GM12864 (cell line): Measurements from ENCODE around the gene SLC38A10.

Experiments
- DNase-seq: peaks from one replicate; pipeline ENCODE4 v3.0.0-alpha.2; 2011; ENCODE audit warnings: low read depth
- H3K4me3 ChIP-seq: 2 replicates; pipeline ENCODE4 v1.5.1; 2011; ENCODE audit warnings: mild to moderate bottlenecking, low read depth, low read length, control low read depth
- TF ChIP-seq, protein P1 (sequence below): IDR thresholded peaks from 2 replicates; pipeline ENCODE4 v1.5.1; 2011; ENCODE audit warnings: low read depth, mild to moderate bottlenecking, moderate library complexity, low read length, control low read depth, inconsistent platforms; ENCODE audit errors: missing control alignments

Gene SLC38A10

DNA sequence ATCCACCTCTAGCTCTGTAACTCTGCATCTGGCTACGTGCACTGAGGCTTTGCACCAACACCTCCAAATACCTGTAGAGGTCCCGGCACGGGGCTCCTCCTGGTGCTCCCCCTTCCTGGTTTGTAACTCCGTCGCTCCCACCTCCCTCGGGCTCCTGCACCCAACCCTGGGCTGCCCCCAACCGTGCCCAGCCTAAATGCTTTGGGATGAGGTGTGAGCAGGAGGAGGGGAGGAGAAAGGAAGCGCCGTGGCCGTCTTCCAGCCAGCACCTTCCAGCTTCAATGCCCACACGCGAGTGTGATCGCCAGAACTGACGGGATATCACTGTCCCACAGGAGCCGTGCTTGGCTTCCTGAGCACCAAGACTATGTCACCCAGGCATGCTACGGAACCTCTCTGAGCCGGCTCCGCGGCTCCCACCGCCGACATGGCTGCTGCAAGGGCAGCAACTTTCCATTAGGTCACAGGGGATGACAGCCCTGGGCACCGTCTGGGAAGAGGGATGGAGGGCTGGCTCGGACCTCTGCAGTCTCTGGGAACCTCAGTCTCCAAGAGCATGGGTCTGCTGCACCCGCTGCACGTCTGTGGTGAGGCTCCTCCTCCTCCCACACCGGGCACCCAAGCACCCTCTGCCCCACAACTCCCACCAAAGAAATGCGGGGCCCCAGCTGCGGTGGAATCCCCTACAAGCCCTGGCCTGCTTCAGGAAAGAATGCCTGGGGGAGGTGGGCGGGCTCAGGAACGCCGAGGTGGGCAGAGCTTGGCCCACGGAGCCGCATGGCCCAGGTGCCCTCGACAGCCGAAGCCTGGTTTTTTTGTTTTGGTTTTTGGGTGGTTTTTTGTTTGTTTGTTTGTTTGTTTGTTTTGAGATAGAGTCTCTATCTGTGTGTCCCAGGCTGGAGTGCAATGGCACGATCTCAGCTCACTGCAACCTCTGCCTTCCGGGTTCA lies 6.4 kb upstream of the SLC38A10 start:
- no peak for DNase-seq
- H3K4me3 ChIP-seq = no peak overlapping the region
- TF ChIP-seq, protein P1, sequence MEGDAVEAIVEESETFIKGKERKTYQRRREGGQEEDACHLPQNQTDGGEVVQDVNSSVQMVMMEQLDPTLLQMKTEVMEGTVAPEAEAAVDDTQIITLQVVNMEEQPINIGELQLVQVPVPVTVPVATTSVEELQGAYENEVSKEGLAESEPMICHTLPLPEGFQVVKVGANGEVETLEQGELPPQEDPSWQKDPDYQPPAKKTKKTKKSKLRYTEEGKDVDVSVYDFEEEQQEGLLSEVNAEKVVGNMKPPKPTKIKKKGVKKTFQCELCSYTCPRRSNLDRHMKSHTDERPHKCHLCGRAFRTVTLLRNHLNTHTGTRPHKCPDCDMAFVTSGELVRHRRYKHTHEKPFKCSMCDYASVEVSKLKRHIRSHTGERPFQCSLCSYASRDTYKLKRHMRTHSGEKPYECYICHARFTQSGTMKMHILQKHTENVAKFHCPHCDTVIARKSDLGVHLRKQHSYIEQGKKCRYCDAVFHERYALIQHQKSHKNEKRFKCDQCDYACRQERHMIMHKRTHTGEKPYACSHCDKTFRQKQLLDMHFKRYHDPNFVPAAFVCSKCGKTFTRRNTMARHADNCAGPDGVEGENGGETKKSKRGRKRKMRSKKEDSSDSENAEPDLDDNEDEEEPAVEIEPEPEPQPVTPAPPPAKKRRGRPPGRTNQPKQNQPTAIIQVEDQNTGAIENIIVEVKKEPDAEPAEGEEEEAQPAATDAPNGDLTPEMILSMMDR = no peak

DNA sequence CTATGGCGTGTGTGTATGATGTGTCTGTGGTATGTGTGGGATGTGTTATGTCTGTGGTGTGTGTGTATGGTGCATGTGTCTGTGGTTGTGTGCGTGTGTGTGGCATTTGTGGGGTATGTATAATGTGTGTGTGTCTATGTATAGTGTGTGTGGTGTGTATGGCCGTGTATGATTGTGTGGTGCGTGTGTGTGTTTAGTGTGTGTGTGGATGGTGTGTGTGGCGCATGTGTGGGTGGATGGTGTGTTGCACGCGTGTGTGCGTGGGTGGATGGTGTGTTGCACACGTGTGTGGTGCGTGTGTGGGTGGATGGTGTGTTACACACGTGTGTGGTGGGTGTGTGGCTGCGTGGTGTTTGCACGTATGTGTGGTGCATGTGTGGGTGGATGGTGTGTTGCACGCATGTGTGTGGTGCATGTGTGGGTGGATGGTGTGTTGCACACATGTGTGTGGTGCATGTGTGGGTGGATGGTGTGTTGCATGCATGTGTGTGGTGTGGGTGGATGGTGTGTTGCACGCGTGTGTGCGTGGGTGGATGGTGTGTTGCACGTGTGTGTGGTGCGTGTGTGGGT lies 5.6 kb upstream of the SLC38A10 start:
- TF ChIP-seq, protein P1 = no peak
- DNase-seq = no peak
- H3K4me3 ChIP-seq = no peak overlapping the region

DNA sequence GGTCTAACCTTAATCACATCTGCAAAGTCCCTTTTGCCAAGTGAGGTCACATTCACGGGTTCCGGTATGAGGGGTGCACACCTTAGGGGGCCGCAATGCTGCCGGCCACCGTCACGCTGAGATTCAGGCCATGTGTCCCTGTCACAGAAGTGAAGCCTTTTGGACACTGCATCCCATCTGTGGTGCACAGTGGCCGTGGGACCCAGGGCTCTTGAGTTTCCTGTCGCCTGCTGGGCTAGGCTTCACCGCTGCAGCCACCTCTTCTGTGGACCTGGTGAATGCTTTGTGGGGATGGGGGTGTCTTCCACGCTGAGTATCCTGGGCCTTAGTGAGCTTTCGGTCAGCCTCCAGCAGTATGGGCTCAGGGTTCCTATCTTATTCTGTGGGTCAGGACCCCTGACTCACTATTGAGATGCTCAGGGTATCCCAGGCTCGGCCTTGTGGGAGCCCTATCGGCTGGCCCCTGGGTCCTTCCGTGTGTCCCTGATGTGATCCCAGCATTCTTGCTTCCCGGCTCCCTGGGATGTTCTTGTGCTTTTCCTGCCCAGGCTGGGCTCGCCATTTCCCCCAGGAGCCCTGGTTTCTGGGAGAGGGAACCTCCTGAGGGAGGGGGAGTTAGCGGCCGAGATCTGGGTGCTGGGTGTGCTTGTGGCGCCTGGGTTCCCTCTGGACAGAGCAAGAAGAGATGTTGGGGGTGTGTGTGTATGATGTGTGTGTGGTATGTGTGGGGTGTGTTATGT lies 4.9 kb upstream of the SLC38A10 start:
- H3K4me3 ChIP-seq = no peak overlapping the region
- TF ChIP-seq, protein P1 = no peak
- no peak for DNase-seq

DNA sequence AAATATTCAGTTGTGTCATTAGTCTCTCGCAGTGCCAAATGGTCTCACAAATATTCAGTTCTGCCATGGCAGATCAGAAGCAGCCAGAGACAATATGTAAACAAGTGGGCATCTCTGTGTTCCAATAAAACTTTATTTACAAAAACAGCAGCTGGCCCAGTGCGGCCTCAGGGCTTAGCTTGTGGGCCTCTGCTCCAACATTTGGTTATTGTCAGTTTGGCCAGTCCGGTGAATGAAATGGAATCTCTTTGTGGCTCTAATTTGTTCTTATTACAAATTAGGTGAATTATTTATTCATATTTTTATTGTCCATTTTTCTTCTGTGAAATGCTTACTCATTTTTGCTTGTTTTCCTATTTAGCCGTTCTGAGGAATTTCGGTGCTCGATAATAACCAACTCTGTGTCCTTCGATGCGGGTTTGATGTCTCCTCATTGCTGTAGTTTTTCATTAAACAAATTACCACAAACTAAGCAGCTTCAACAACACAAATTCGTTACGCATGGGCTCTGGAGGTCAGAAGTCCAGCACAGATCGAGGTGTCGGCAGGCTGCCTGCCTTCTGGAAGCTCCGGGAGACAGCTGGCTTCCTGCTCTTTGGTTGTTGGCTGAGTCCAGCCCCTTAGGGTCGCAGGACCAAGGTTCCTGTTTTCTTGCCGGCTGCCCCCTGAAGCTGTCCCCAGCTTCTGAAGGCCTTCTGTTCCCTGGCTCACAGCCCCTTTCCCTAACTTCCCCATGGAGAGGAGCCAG lies 4.1 kb upstream of the SLC38A10 start:
- H3K4me3 ChIP-seq = no peak overlapping the region
- TF ChIP-seq, protein P1 = no peak
- DNase-seq = no peak

DNA sequence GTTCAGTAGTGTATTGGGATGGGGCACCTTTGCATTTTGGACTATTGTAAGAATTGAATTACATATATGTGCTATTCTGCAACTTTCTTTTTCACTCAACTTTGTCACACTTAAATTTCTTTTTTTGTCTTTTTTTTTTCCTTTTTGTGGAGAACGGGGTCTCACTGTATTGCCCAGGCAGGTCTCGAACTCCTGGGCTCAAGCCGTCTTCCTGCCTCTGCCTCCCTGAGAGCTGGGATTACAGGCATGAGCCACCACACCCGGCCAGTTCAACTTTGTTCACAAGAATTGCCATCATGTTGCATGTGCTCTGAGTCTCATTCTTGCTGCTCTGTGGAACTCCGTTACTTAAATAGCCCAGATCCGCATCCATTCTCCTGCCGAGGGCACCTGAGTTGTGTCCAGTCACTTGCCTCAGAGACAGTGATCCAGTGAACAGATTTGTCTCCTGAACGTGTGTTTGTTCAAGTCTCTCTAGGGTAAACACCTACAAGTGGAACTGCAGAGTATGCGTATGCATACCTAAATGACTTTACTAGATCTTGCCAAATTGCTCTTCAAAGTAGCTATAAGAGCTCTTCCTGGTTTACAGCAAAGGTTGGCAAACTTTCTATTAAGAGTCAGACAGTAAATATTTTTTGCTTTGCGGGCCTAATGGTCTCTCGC lies 3.4 kb upstream of the SLC38A10 start:
- no peak for DNase-seq
- TF ChIP-seq, protein P1 = no peak
- no peak overlapping the region for H3K4me3 ChIP-seq

DNA sequence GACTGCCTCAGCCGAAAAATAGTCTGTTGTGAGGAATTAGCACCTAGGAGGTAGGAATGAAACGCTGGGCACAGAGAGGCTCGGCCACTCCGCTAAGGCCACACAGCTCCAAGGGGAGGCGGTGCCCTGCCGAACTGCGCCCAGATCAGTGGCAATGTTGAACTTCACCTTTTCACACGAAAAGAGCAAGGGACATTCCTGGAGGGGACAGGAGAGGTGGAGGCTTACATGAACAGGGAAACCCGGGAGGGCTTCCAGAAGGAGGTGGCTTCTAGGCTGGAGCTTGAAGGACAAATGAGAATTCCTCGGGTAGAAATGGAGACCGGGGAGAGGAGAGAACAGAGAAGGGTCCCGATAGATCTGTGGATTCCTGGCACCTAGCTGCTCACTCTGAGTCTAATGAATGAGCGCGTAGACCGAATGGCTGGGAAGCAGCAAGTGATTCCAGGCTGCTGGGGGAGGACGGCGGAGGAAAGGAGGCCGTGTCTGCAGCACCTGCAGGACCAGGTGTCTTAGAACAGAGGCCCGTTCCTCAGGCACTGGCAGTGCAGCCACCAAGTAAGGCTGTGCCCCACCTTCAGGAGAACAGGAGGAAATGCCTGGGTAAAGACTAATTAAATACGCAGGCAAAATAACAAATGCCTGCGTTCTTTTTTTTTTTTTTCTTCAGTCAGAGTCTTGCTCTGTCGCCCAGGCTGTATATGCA lies 722 bp upstream of the SLC38A10 start:
- TF ChIP-seq, protein P1 = peak; percentile 45
- peak overlapping the region; percentile 89 for H3K4me3 ChIP-seq
- no peak for DNase-seq
